Erythroblast (primary cell): ENCODE data around the gene TNS1.

Source experiments
- GATA1 ChIP-seq: IDR thresholded peaks from 2 replicates; pipeline ENCODE4 v1.6.1; 2011; ENCODE audit warnings: low read depth, mild to moderate bottlenecking, control low read depth, low read length, moderate library complexity
- POLR2A ChIP-seq: IDR thresholded peaks from 2 replicates; pipeline ENCODE4 v1.6.1; 2011; ENCODE audit warnings: mild to moderate bottlenecking, low read length

GRCh38 chr2:218008060-218009040 lies 5.6 kb upstream of the TNS1 start:
- TF ChIP-seq POLR2A = no peak
- no peak for TF ChIP-seq GATA1
